T-helper 2 cell treated with Interferon-gamma antibody and Interleukin-4, amounts not matched to agents 100 ng/mL and 5 ng/mL, for 36 hours (primary cell): Measurements from ENCODE around the gene TRPM3. TPM values are rescaled to one million over a fixed set of nuclear protein-coding genes. Genes with fewer than 3 reads are reported as not detected.

Experiments
- intact Hi-C: fragments of 100-400 bp; cut with micrococcal nuclease; formaldehyde crosslinking; loops from one replicate; pipeline ENCODE4 v1.15.1; 2023
- total RNA-seq: library from RNA; stranded (reverse); gene quantifications from 2 replicates; pipeline ENCODE4 v1.2.3, GENCODE V29; 2022

TRPM3 gene
- total RNA-seq, 1 donor from 2014 or later = not detected

- intact Hi-C loops = no loop called here
Measured at GRCh38 chr9:70949239-70949638, 172.2 kb downstream of the TRPM3 start.

GRCh38 chr9:70948744-70949143, 172.7 kb downstream of the TRPM3 start:
- intact Hi-C loops = no loop called here

GRCh38 chr9:70947511-70947910, 173.9 kb downstream of the TRPM3 start:
- intact Hi-C loops = no loop called here

GRCh38 chr9:70947086-70947485, 174.3 kb downstream of the TRPM3 start:
- intact Hi-C loops = no loop called here

GRCh38 chr9:70945301-70945700, 176.1 kb downstream of the TRPM3 start:
- intact Hi-C loops = no loop called here

- intact Hi-C loops = no loop called here
Measured at GRCh38 chr9:70941191-70941590, 180.2 kb downstream of the TRPM3 start.

- intact Hi-C loops = no loop called here
Measured at GRCh38 chr9:70940605-70941004, 180.8 kb downstream of the TRPM3 start.

- intact Hi-C loops = no loop called here
Measured at GRCh38 chr9:70936536-70936935, 184.9 kb downstream of the TRPM3 start.

- intact Hi-C loops = no loop called here
Measured at GRCh38 chr9:70935856-70936255, 185.6 kb downstream of the TRPM3 start.

- intact Hi-C loops = no loop called here
Measured at GRCh38 chr9:70934642-70935041, 186.8 kb downstream of the TRPM3 start.

- intact Hi-C loops = no loop called here
Measured at GRCh38 chr9:70933321-70933720, 188.1 kb downstream of the TRPM3 start.

GRCh38 chr9:70932097-70932496, 189.3 kb downstream of the TRPM3 start:
- intact Hi-C loops = no loop called here

- intact Hi-C loops = loop anchor here (5.0 kb wide), 1 partner anchor 75 kb away; no protein-coding TSS in a partner anchor
Measured at GRCh38 chr9:70927530-70927929, 193.9 kb downstream of the TRPM3 start.

- intact Hi-C loops = loop anchor here (5.0 kb wide), 1 partner anchor 77 kb away; no protein-coding TSS in a partner anchor
Measured at GRCh38 chr9:70924895-70925547, 196.4 kb downstream of the TRPM3 start.

GRCh38 chr9:70924380-70924779, 197.0 kb downstream of the TRPM3 start:
- intact Hi-C loops = no loop called here

- intact Hi-C loops = no loop called here
Measured at GRCh38 chr9:70923961-70924360, 197.5 kb downstream of the TRPM3 start.

GRCh38 chr9:70921136-70921535, 200.3 kb downstream of the TRPM3 start:
- intact Hi-C loops = no loop called here

GRCh38 chr9:70917277-70917676, 204.1 kb downstream of the TRPM3 start:
- intact Hi-C loops = no loop called here

- intact Hi-C loops = no loop called here
Measured at GRCh38 chr9:70911791-70912190, 209.6 kb downstream of the TRPM3 start.

GRCh38 chr9:70910598-70910997, 210.8 kb downstream of the TRPM3 start:
- intact Hi-C loops = no loop called here

- intact Hi-C loops = no loop called here
Measured at GRCh38 chr9:70902692-70903131, 218.7 kb downstream of the TRPM3 start.

GRCh38 chr9:70902171-70902570, 219.2 kb downstream of the TRPM3 start:
- intact Hi-C loops = no loop called here

GRCh38 chr9:70901746-70902145, 219.7 kb downstream of the TRPM3 start:
- intact Hi-C loops = no loop called here
